ENCODE measurements around the gene TAS2R8. TPM values are rescaled to one million over a fixed set of nuclear protein-coding genes. Genes with fewer than 3 reads are reported as not detected.

TAS2R8 gene
- total and polyA plus RNA-seq, 2 of the 8 experiments (the other 6 are each of a cell fraction or from before 2014, with no cell fraction given): not detected

GRCh38 chr12:10811883-10812536 lies 4.9 kb upstream of the TAS2R8 start (continued):
- TF ChIP-seq SP4 (IDR thresholded peaks at IDR 0.05; ENCODE audit: low read length) (no peak), SP2 (IDR thresholded peaks at IDR 0.05; ENCODE audit: low read length) (no peak), FOSL1 (IDR thresholded peaks at IDR 0.05; ENCODE audit: insufficient read depth, low read depth, low read length) (no peak), NRF1 (IDR thresholded peaks at IDR 0.05; ENCODE audit: low read depth, low read length) (no peak), EZH2 (IDR thresholded peaks at IDR 0.05; ENCODE audit: low read depth, low read length, severe bottlenecking) (no peak), BRCA1 (IDR thresholded peaks at IDR 0.05; ENCODE audit: low read depth, low read length) (no peak)

All from H1 (cell line).